Activated CD4-positive, alpha-beta memory T cell treated with anti-CD3 and anti-CD28 coated beads for 36 hours (primary cell): ENCODE results near the gene CRIM1. TPM values are rescaled to one million over a fixed set of nuclear protein-coding genes. Genes with fewer than 3 reads are reported as not detected.
A peak's percentile ranks its signal among the peaks of the same experiment; 100 is the strongest.

Experiments used
- CTCF ChIA-PET: fragments of 350-600 bp; sonication (Branson Sonifier 250); formaldehyde crosslinking; loops from one replicate; lab custom pipeline; 2021; ENCODE audit warnings: antibody characterized with exemption, inconsistent platforms; lab: Charles Lee
- POLR2A ChIA-PET: fragments of 350-600 bp; sonication (Branson Sonifier 250); formaldehyde crosslinking; loops from one replicate; lab custom pipeline; 2021; ENCODE audit warnings: antibody characterized with exemption; lab: Charles Lee
- DNase-seq: peaks from one replicate; pipeline ENCODE4 v3.0.0-alpha.2; 2020
- H3K27ac Mint-ChIP-seq: one replicate; pipeline ENCODE4 v1.8.0; 2021; ENCODE audit warnings: mixed read lengths
- H3K27me3 Mint-ChIP-seq: one replicate; pipeline ENCODE4 v1.8.0; 2021; ENCODE audit warnings: mixed read lengths
- H3K36me3 Mint-ChIP-seq: one replicate; pipeline ENCODE4 v1.8.0; 2021; ENCODE audit warnings: mixed read lengths
- H3K4me1 Mint-ChIP-seq: one replicate; pipeline ENCODE4 v1.8.0; 2021; ENCODE audit warnings: low read depth, mixed read lengths
- H3K4me3 Mint-ChIP-seq: one replicate; pipeline ENCODE4 v1.8.0; 2021; ENCODE audit warnings: mild to moderate bottlenecking, mixed read lengths
- H3K9me3 Mint-ChIP-seq: one replicate; pipeline ENCODE4 v1.8.0; 2021; ENCODE audit warnings: mixed read lengths
- intact Hi-C: fragments of 100-400 bp; cut with micrococcal nuclease; formaldehyde crosslinking; loops from one replicate; pipeline ENCODE4 v1.15.1; 2023
- total RNA-seq, 2 experiments: library from RNA; stranded (reverse); gene quantifications; one replicate each; pipeline ENCODE4 v1.2.3, GENCODE V29; 2021

The CRIM1 gene
- total RNA-seq, 2 experiments from 2014 or later = 5.3 to 5.5 TPM

DNA sequence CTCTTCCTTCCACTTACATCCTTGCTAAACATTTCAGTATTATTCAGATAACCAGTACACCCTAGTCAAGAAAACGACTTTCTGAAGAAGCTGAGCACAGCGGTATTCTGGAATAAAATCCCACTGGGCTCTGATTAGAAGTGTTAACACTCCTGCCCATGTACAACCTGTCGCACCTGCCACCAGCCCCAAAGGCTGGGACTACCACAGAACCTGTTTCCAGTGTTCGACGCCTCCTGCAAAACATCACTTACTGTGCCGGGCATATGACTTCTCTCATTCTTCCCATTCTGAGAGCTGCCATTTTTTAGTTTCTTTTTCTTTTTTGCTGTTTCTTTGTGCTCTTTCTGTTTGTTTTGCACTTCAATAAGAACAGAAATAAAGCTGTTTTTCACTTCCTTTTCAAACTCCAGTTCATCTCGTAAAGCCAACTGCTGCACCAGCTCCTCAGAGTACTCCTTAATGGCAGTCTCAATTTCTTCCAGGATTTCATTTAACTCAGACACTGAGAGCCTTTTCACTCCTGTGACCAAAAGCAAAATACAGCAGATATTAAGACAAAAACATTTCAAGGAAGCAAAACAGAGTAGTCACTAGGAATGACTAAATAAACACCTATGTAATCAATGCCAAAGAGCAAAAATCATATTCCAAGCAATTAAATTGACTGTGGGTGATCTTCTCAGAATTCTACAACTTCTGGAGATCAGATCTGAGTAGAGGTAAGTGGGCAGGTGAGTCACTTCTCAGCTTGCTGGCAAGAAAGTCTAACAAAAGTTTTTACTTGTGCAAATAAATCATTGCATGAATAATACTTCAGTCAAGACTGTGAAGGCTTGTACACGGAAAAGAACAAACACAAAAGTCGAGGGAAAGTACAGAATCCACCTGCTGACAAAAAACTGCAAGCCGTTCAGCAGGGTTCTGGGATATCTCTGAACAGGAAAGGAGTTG lies 223.0 kb downstream of the CRIM1 start:
- no peak for DNase-seq
- H3K4me1 Mint-ChIP-seq = peaks cover 9% of the 10 kb centered on the region
- ChIA-PET CTCF (no interaction called here), POLR2A (no interaction called here)
- H3K36me3 Mint-ChIP-seq = peaks cover 69% of the 10 kb centered on the region
- no peaks in the 10 kb centered on the region for H3K27me3 Mint-ChIP-seq
- H3K27ac Mint-ChIP-seq = no peak overlapping the region
- H3K4me3 Mint-ChIP-seq = no peak overlapping the region
- intact Hi-C loops = no loop called here
- H3K9me3 Mint-ChIP-seq = no peaks in the 10 kb centered on the region

DNA sequence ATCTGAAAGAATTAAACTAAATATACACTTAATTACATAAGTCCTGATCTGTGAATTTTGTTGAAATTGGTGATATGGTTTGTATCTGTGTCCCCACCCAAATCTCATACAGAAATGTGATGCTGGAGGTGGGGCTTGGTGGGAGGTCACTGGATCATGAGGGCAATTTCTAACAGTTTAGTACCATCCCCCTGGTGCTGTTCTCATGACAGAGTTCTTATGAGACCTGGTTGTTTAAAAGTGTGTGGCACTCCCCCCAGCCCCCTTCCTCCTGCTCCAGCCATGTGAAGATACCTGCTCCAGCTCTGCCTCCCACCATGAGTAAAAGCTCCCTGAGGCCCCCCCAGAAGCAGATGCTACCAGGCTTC lies 223.7 kb downstream of the CRIM1 start:
- ChIA-PET POLR2A (no interaction called here), CTCF (no interaction called here)
- Mint-ChIP-seq H3K4me1 (peaks cover 9% of the 10 kb centered on the region), H3K4me3 (no peak overlapping the region), H3K36me3 (peaks cover 70% of the 10 kb centered on the region), H3K27me3 (no peaks in the 10 kb centered on the region), H3K27ac (no peak overlapping the region), H3K9me3 (no peaks in the 10 kb centered on the region)
- intact Hi-C loops = no loop called here
- DNase-seq = no peak

DNA sequence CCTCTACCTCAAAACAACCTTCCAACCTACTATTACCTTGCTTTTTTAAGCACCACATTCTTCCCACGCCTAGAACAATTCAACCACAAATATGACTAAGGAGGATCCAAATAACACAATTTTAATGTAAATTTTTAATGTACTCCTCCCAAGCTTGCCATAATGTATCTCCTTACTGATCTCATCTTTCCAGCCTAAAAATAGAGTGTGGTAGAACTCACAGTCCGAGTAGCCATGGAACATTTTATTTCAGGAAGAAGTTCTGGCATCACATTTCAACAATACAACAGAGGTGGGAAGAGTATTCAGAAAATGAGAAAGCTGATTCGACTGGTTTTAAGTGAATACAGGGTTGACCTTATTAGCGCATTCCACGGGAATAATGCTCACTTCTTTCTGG lies 227.0 kb downstream of the CRIM1 start:
- Mint-ChIP-seq H3K4me3 (no peak overlapping the region), H3K9me3 (no peaks in the 10 kb centered on the region), H3K4me1 (peaks cover 17% of the 10 kb centered on the region), H3K36me3 (peaks cover 69% of the 10 kb centered on the region), H3K27me3 (no peaks in the 10 kb centered on the region), H3K27ac (no peak overlapping the region)
- POLR2A ChIA-PET = no interaction called here
- no peak for DNase-seq
- CTCF ChIA-PET = no interaction called here
- intact Hi-C loops = no loop called here

DNA sequence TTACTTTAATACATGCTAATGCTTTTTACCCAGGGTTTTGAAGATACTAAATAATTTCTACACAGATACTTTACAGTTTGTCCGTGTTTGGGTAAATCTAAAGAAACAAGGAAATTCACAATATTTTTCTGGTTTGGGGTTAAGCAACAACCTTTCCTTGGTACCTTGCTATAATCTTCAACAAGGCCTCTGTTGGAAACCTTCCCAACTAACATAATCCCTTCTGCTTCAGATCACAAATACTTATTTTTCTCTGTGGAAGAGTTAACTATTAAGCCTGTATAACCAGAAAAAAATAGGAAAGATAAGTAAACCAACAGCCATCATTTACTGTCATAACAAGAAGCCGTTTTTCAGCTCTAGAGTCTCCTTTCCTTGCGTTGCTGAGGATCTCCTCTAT lies 227.4 kb downstream of the CRIM1 start:
- ChIA-PET CTCF (no interaction called here), POLR2A (no interaction called here)
- H3K36me3 Mint-ChIP-seq = peaks cover 66% of the 10 kb centered on the region
- no peak overlapping the region for H3K4me3 Mint-ChIP-seq
- no peaks in the 10 kb centered on the region for H3K9me3 Mint-ChIP-seq
- peaks cover 17% of the 10 kb centered on the region for H3K4me1 Mint-ChIP-seq
- intact Hi-C loops = no loop called here
- DNase-seq = no peak
- H3K27ac Mint-ChIP-seq = no peak overlapping the region
- no peaks in the 10 kb centered on the region for H3K27me3 Mint-ChIP-seq

DNA sequence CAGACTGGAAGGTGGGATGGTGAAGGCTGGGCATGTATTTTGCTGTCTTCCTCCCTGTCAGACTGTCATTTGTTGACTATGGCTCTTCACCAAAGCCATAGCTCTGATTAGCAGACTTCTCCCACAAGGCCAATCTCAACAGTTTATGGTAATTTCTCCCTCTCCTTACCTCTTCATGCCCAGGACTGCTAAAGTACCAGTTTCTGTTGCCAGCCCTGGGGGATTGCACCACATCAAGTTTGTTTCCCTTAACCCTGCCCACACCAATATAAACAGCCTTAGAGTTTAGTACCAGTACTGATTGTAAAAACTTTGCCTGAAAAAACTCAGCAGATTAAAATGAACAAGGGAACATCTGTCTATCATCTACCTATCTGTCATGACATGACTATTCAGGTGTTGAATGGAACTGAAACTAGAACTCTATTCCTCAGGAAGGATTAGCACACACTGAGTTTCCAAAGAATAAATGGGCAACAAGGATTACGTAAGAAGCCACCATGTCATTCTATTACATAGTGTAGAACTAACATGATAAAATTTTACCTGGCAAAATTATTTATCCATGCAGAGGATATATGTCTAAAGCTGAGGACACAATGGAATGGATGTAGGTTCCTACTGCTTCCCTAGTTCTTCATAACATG lies 228.7 kb downstream of the CRIM1 start:
- H3K4me3 Mint-ChIP-seq = no peak overlapping the region
- ChIA-PET CTCF (no interaction called here), POLR2A (no interaction called here)
- H3K27me3 Mint-ChIP-seq = no peaks in the 10 kb centered on the region
- no peak overlapping the region for H3K27ac Mint-ChIP-seq
- peaks cover 8% of the 10 kb centered on the region for H3K4me1 Mint-ChIP-seq
- intact Hi-C loops = no loop called here
- peaks cover 55% of the 10 kb centered on the region for H3K36me3 Mint-ChIP-seq
- H3K9me3 Mint-ChIP-seq = no peaks in the 10 kb centered on the region
- DNase-seq = no peak

DNA sequence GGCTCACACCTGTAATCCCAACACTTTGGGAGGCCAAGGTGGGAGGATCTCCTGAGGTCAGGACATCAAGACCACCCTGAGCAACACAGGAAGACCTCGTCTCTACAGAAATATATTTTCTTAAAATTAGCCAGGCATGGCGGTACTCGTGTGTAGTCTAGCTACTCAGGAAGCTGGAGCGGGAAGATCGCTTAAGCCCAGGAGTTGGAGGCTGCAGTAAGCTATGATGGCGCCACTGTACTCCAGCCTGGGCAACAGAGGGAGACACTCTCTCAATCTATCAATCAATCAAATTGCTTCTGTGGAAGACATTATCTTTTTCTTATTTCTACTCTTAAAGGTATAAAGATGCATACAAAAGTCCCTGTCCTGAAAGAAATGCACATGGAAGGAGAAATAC lies 231.1 kb downstream of the CRIM1 start:
- intact Hi-C loops = no loop called here

DNA sequence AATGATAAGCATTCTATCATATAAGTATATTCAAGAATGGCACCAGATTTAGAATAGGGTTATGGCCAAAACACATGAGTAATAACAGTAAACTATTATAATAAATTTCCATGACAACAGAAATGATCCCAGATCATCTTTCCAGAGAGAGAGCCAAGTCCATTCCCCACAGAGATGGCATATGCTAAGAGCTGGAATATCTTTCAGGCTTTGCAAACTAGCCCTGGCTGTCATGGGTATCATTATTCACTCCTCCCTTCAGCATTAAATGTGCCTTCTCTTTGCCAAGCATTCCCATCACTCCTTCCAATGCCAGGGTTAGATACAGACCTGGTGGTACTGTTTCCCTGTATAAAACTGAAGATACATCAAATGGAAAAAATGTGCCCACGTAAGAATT lies 231.5 kb downstream of the CRIM1 start:
- Mint-ChIP-seq H3K4me1 (peaks cover 11% of the 10 kb centered on the region), H3K27ac (no peak overlapping the region), H3K36me3 (peaks cover 36% of the 10 kb centered on the region), H3K4me3 (no peak overlapping the region), H3K9me3 (no peaks in the 10 kb centered on the region), H3K27me3 (no peaks in the 10 kb centered on the region)
- ChIA-PET CTCF (no interaction called here), POLR2A (no interaction called here)
- intact Hi-C loops = no loop called here
- DNase-seq = no peak

More for the DNA sequence above, 231.1 kb downstream of the CRIM1 start:
- H3K36me3 Mint-ChIP-seq = peaks cover 38% of the 10 kb centered on the region
- H3K4me1 Mint-ChIP-seq = peaks cover 9% of the 10 kb centered on the region
- no peaks in the 10 kb centered on the region for H3K27me3 Mint-ChIP-seq
- CTCF ChIA-PET = no interaction called here
- DNase-seq = no peak
- H3K4me3 Mint-ChIP-seq = no peak overlapping the region
- POLR2A ChIA-PET = no interaction called here
- H3K9me3 Mint-ChIP-seq = no peaks in the 10 kb centered on the region
- no peak overlapping the region for H3K27ac Mint-ChIP-seq

DNA sequence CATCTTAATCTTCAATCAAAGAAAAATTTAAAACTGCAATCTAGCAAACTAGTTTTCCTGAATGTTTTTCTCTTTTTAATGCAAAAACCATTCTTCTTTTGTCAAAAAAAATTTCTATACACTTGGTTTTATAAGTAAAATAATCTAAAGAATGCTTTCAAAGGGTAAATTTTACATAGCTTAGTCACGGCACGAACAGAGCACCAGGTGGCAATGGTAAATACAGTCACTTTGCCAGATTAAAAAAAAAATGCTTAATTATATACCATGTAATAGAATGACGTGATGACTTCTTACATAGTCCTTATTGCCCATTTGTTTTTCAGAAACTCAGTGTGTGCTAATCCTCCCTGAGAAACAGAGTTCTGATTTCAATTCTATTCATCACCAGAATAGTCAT lies 232.0 kb downstream of the CRIM1 start:
- DNase-seq = no peak
- H3K27ac Mint-ChIP-seq = no peak overlapping the region
- POLR2A ChIA-PET = no interaction called here

DNA sequence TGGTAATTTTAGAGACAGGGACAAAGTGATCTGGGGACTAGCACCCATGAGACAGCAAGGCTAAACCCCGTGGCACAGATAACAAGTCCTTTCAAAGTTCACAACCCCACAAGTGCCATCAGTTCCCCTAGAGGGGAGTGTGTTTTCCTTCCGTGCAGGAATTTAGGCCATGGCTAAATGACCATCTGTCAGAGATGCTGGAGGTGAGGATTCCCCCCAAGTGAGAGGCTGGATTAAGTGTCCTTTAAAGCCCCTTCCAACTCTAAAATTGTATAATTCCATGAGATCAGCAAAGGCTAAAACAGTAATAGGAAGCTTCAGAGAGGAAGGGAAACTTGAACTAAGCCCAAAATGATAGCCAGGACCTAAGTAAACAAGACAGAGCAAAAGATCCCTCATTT lies 233.7 kb downstream of the CRIM1 start:
- CTCF ChIA-PET = no interaction called here
- intact Hi-C loops = no loop called here
- DNase-seq = no peak
- no peaks in the 10 kb centered on the region for H3K27me3 Mint-ChIP-seq
- H3K9me3 Mint-ChIP-seq = no peaks in the 10 kb centered on the region
- no peak overlapping the region for H3K4me3 Mint-ChIP-seq
- no peak overlapping the region for H3K27ac Mint-ChIP-seq
- POLR2A ChIA-PET = no interaction called here
- peaks cover 23% of the 10 kb centered on the region for H3K36me3 Mint-ChIP-seq
- H3K4me1 Mint-ChIP-seq = peaks cover 17% of the 10 kb centered on the region

More for the DNA sequence above, 232.0 kb downstream of the CRIM1 start:
- Mint-ChIP-seq H3K4me1 (peaks cover 11% of the 10 kb centered on the region), H3K9me3 (no peaks in the 10 kb centered on the region), H3K36me3 (peaks cover 34% of the 10 kb centered on the region), H3K27me3 (no peaks in the 10 kb centered on the region), H3K4me3 (no peak overlapping the region)
- CTCF ChIA-PET = no interaction called here
- intact Hi-C loops = no loop called here

DNA sequence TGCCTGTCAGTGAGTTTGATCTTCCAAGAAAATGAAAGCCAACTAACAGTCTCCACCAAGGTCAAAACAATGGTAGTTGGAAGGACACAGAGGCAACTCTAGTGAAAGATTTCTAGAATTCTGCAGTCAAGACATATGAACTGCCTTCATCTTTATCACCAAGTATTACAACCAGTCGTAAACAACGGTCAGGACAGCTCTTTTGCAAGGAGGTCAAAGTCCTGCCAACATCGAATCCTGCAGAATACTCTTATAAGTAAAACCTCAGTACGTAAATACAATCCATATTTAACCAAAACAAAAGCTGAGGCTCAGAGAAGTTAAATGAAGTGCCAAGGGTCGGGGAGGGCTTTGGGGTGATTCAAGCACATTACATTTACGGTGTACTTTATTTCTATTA lies 239.3 kb downstream of the CRIM1 start:
- Mint-ChIP-seq H3K9me3 (no peaks in the 10 kb centered on the region), H3K27me3 (no peaks in the 10 kb centered on the region), H3K4me1 (peaks cover 34% of the 10 kb centered on the region), H3K27ac (no peak overlapping the region), H3K4me3 (no peak overlapping the region), H3K36me3 (peaks cover 2% of the 10 kb centered on the region)
- ChIA-PET POLR2A (no interaction called here), CTCF (interaction anchor here (1.5 kb wide), 1 partner anchor 70 kb away, joined by 4 read pairs; no protein-coding TSS in a partner anchor)
- DNase-seq = no peak
- intact Hi-C loops = loop anchor here (5.0 kb wide), 2 partner anchors 238 to 372 kb away; partner anchors contain the start of genes CRIM1 and STRN

DNA sequence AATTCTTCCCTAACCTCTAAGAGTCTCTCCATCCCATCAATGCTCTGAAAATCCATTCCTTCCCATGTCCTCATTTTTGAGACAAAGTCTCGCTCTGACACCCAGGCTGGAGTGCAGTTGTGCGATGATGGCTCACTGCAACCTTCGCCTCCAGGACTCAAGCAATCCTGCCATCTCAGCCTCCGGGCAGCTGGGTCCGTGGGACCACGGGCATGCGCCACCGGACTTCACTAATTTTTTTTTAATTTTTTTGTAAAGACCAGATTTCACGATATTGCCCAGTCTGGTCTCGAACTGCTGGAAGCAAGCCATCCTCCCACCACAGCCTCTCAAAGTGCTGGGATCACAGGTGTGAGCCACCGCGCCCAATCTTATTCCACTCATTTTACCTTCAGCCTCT lies 240.8 kb downstream of the CRIM1 start:
- H3K27me3 Mint-ChIP-seq = no peaks in the 10 kb centered on the region
- no peak overlapping the region for H3K27ac Mint-ChIP-seq
- ChIA-PET POLR2A (no interaction called here), CTCF (no interaction called here)
- peaks cover 34% of the 10 kb centered on the region for H3K4me1 Mint-ChIP-seq
- intact Hi-C loops = loop anchor here (5.0 kb wide), 2 partner anchors 239 to 371 kb away; partner anchors contain the start of genes CRIM1 and STRN
- no peaks in the 10 kb centered on the region for H3K36me3 Mint-ChIP-seq
- no peaks in the 10 kb centered on the region for H3K9me3 Mint-ChIP-seq
- no peak for DNase-seq
- H3K4me3 Mint-ChIP-seq = no peak overlapping the region

DNA sequence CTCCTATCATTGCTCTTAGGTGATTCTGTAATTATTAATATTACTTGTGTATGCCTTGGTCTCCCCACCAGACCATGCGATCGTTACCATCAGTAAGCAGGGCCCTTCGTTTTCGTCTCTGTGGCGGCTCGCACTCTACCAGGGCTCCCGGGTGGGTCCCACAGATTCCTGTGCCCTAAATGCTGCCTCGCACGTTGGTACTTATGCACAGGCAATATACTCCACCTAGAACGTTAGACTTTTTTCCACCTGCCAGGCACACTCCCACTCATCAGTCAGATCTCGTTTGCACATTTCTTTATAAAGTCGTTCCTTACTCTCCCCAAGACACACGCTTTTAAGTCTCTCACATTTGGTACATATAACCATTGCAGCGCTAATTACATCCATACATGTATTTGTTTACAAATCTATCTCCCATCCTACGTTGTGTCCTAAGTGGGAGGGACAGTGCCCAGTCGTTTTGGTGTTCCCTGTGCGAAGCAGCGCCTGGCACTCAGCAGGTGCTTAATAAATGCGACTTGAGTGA lies 241.5 kb downstream of the CRIM1 start:
- no peak for DNase-seq

More for the DNA sequence above, 241.5 kb downstream of the CRIM1 start:
- no peaks in the 10 kb centered on the region for H3K27me3 Mint-ChIP-seq
- peak overlapping the region; percentile 83 for H3K27ac Mint-ChIP-seq
- ChIA-PET CTCF (no interaction called here), POLR2A (interaction anchor here (1.2 kb wide), 1 partner anchor 11 kb away, joined by 3 read pairs; no protein-coding TSS in a partner anchor)
- H3K4me1 Mint-ChIP-seq = peaks cover 31% of the 10 kb centered on the region
- no peaks in the 10 kb centered on the region for H3K9me3 Mint-ChIP-seq
- intact Hi-C loops = loop anchor here (5.0 kb wide), 2 partner anchors 240 to 370 kb away; partner anchors contain the start of genes CRIM1 and STRN
- H3K36me3 Mint-ChIP-seq = no peaks in the 10 kb centered on the region
- peak overlapping the region; percentile 93 for H3K4me3 Mint-ChIP-seq
